Measurements from ENCODE around the gene CCDC141.

The CCDC141 gene

GRCh38 chr2:178924817-178925216 lies 125.1 kb downstream of the CCDC141 start:
- no peak overlapping the region for H3K4me3 ChIP-seq (replicated peaks; ENCODE audit: insufficient read depth, low read length)
- no peak overlapping the region for H3K27ac ChIP-seq (replicated peaks)
- DNase-seq (ENCODE audit: low read depth in 1 of 2, low spot score in 1 of 2): no peak
- no peaks in the 10 kb centered on the region for H3K27me3 ChIP-seq (ENCODE audit: insufficient read depth, poor library complexity, severe bottlenecking)
- TF ChIP-seq GABPA (IDR thresholded peaks at IDR 0.05; ENCODE audit: low read depth): no peak
- no peak for TF ChIP-seq CTCF (IDR thresholded peaks at IDR 0.05; ENCODE audit: insufficient read depth, low read length)
- TF ChIP-seq SPI1 (IDR thresholded peaks at IDR 0.05; ENCODE audit: borderline replicate concordance, low read depth): no peak
- no peak for TF ChIP-seq POLR2AphosphoS5 (IDR thresholded peaks at IDR 0.05; ENCODE audit: low read depth)
- TF ChIP-seq REST (IDR thresholded peaks at IDR 0.05; ENCODE audit: insufficient replicate concordance, low read depth): no peak

- no peak for TF ChIP-seq SPI1 (IDR thresholded peaks at IDR 0.05; ENCODE audit: borderline replicate concordance, low read depth)
Observed at GRCh38 chr2:178923546-178923945, 126.4 kb downstream of the CCDC141 start.

DNA sequence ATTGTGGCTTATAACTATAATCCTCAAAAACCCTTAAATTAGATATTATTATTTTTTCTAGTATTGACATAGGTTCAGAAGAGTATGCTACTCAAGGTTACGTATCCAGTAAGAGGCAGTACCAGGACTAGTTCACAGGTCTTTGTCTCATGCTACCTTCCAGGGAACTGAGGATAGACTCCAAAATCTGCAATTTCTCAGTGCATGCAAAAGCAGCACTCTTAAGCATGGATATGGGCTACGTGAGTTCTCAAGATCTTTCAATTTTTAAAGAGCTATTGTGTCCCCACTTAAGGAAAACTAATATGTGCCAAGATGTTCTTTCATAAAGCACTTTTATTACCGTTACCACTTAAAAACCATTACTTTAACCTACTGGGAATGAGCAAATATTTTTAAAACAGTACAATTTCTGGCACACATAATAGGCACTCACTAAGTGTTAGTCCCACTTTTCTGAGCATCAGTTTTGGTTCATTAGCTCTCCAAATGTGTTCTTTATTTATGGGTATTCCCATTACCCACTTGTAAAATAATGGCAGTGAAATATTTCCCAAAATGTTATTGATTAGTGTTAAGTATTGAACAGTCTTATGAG lies 128.9 kb downstream of the CCDC141 start:
- no peaks in the 10 kb centered on the region for H3K27me3 ChIP-seq (ENCODE audit: insufficient read depth, poor library complexity, severe bottlenecking)
- H3K27ac ChIP-seq (replicated peaks): no peak overlapping the region
- no peak overlapping the region for H3K4me3 ChIP-seq (replicated peaks; ENCODE audit: insufficient read depth, low read length)
- no peak for TF ChIP-seq CTCF (IDR thresholded peaks at IDR 0.05; ENCODE audit: insufficient read depth, low read length)
- TF ChIP-seq POLR2AphosphoS5 (IDR thresholded peaks at IDR 0.05; ENCODE audit: low read depth): no peak
- no peak for TF ChIP-seq REST (IDR thresholded peaks at IDR 0.05; ENCODE audit: insufficient replicate concordance, low read depth)
- TF ChIP-seq SPI1 (IDR thresholded peaks at IDR 0.05; ENCODE audit: borderline replicate concordance, low read depth): no peak
- TF ChIP-seq GABPA (IDR thresholded peaks at IDR 0.05; ENCODE audit: low read depth): no peak
- no peak for DNase-seq (ENCODE audit: low read depth in 1 of 2, low spot score in 1 of 2)

More at GRCh38 chr2:178923546-178923945, 126.4 kb downstream of the CCDC141 start:
- DNase-seq (ENCODE audit: low read depth in 1 of 2, low spot score in 1 of 2): no peak
- Histone ChIP-seq H3K27me3 (ENCODE audit: insufficient read depth, poor library complexity, severe bottlenecking) (no peaks in the 10 kb centered on the region), H3K27ac (replicated peaks) (no peak overlapping the region), H3K4me3 (replicated peaks; ENCODE audit: insufficient read depth, low read length) (no peak overlapping the region)

DNA sequence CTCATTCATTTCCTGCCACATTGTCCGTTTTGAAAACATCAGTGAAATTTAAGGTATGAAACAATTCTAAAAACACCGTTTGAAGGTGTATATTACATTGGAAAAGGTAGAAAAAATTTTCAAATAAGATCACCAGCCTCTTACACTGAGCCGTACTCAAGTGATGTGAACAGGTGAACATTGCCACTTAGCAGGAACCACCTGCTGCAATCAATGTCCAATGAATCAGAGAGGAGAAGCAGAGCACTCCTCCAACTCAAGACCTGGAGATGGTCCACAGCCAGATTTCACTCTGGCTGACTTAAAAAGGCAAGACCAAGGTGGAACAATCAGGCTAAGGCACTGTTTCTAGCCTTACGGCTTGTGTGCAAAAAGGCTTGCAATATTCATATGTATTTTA lies 132.4 kb downstream of the CCDC141 start:
- DNase-seq (ENCODE audit: low read depth in 1 of 2, low spot score in 1 of 2): no peak
- Histone ChIP-seq H3K27ac (replicated peaks) (no peak overlapping the region), H3K27me3 (ENCODE audit: insufficient read depth, poor library complexity, severe bottlenecking) (no peaks in the 10 kb centered on the region), H3K4me3 (replicated peaks; ENCODE audit: insufficient read depth, low read length) (no peak overlapping the region)
- no peak for TF ChIP-seq POLR2AphosphoS5 (IDR thresholded peaks at IDR 0.05; ENCODE audit: low read depth)
- no peak for TF ChIP-seq GABPA (IDR thresholded peaks at IDR 0.05; ENCODE audit: low read depth)
- no peak for TF ChIP-seq CTCF (IDR thresholded peaks at IDR 0.05; ENCODE audit: insufficient read depth, low read length)
- no peak for TF ChIP-seq REST (IDR thresholded peaks at IDR 0.05; ENCODE audit: insufficient replicate concordance, low read depth)
- TF ChIP-seq SPI1 (IDR thresholded peaks at IDR 0.05; ENCODE audit: borderline replicate concordance, low read depth): no peak
